ENCODE results near the gene OLIG2.

DNA sequence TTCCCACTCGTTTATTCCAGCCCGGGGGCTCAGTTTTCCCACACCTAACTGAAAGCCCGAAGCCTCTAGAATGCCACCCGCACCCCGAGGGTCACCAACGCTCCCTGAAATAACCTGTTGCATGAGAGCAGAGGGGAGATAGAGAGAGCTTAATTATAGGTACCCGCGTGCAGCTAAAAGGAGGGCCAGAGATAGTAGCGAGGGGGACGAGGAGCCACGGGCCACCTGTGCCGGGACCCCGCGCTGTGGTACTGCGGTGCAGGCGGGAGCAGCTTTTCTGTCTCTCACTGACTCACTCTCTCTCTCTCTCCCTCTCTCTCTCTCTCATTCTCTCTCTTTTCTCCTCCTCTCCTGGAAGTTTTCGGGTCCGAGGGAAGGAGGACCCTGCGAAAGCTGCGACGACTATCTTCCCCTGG is 716 bp downstream of the OLIG2 start:
- TF ChIP-seq POLR2AphosphoS5 (IDR thresholded peaks at IDR 0.05; ENCODE audit: low read depth), result no peak
- TF ChIP-seq, protein P1, sequence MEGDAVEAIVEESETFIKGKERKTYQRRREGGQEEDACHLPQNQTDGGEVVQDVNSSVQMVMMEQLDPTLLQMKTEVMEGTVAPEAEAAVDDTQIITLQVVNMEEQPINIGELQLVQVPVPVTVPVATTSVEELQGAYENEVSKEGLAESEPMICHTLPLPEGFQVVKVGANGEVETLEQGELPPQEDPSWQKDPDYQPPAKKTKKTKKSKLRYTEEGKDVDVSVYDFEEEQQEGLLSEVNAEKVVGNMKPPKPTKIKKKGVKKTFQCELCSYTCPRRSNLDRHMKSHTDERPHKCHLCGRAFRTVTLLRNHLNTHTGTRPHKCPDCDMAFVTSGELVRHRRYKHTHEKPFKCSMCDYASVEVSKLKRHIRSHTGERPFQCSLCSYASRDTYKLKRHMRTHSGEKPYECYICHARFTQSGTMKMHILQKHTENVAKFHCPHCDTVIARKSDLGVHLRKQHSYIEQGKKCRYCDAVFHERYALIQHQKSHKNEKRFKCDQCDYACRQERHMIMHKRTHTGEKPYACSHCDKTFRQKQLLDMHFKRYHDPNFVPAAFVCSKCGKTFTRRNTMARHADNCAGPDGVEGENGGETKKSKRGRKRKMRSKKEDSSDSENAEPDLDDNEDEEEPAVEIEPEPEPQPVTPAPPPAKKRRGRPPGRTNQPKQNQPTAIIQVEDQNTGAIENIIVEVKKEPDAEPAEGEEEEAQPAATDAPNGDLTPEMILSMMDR (IDR thresholded peaks at IDR 0.05; ENCODE audit: insufficient read depth, low read length), result no peak
